A673 (cell line): Measurements from ENCODE around the gene FUNDC2.

Experiments used
- CTCF ChIP-seq: fragments of 300-800, 200-600 bp; sonication (generic); conservative IDR thresholded peaks from 2 replicates; pipeline ENCODE4 v1.5.1; 2017; ENCODE audit warnings: low read depth, mild to moderate bottlenecking, antibody characterized with exemption, low read length, moderate library complexity, mixed read lengths
- EZH2 ChIP-seq: fragments of 200-600 bp; sonication (generic); IDR thresholded peaks from 2 replicates; pipeline ENCODE4 v1.6.1; 2017; ENCODE audit warnings: borderline replicate concordance, low read depth, mild to moderate bottlenecking, mixed read lengths, antibody characterized with exemption, low read length; ENCODE audit not compliant: poor library complexity, severe bottlenecking

GRCh38 chrX:154981116-154981411 lies 45.6 kb upstream of the FUNDC2 start:
- no peak for TF ChIP-seq EZH2
- TF ChIP-seq CTCF = no peak
